ENCODE data around the gene LSM7. TPM values are rescaled to one million over a fixed set of nuclear protein-coding genes. Genes with fewer than 3 reads are reported as not detected.

The LSM7 gene
- total RNA-seq, 2 experiments from 2014 or later = 73.6 to 80.1 TPM

- Mint-ChIP-seq H3K4me3 (no peak overlapping the region), H3K4me1 (ENCODE audit: low read depth) (peaks cover 37% of the 10 kb centered on the region), H3K27ac (no peak overlapping the region), H3K27me3 (no peaks in the 10 kb centered on the region), H3K9me3 (no peaks in the 10 kb centered on the region), H3K36me3 (ENCODE audit: low read depth) (peaks cover 34% of the 10 kb centered on the region)
- Histone ChIP-seq H3K36me3 (ENCODE audit: insufficient read depth, low read length) (peaks cover 47% of the 10 kb centered on the region), H3K4me1 (ENCODE audit: insufficient read depth, low read length) (peaks cover 26% of the 10 kb centered on the region), H3K27ac (ENCODE audit: low read depth in 1 of 2, low read length in 2 of 2) (no peak overlapping the region), H3K9me3 (ENCODE audit: control insufficient read depth in 1 of 2, insufficient read depth in 1 of 2, low read length in 2 of 2) (no peaks in the 10 kb centered on the region), H3K27me3 (ENCODE audit: control insufficient read depth in 1 of 2, insufficient read depth in 2 of 2, low read length in 2 of 2) (no peaks in the 10 kb centered on the region), H3K4me3 (ENCODE audit: low read length) (no peak overlapping the region)
- CTCF ChIA-PET = no interaction called here
- POLR2A ChIA-PET = no interaction called here
- intact Hi-C loops (cut with DNase I, micrococcal nuclease) = no loop called here
- ATAC-seq (ENCODE audit: poor library complexity) = no peak
- TF ChIP-seq, protein P1, sequence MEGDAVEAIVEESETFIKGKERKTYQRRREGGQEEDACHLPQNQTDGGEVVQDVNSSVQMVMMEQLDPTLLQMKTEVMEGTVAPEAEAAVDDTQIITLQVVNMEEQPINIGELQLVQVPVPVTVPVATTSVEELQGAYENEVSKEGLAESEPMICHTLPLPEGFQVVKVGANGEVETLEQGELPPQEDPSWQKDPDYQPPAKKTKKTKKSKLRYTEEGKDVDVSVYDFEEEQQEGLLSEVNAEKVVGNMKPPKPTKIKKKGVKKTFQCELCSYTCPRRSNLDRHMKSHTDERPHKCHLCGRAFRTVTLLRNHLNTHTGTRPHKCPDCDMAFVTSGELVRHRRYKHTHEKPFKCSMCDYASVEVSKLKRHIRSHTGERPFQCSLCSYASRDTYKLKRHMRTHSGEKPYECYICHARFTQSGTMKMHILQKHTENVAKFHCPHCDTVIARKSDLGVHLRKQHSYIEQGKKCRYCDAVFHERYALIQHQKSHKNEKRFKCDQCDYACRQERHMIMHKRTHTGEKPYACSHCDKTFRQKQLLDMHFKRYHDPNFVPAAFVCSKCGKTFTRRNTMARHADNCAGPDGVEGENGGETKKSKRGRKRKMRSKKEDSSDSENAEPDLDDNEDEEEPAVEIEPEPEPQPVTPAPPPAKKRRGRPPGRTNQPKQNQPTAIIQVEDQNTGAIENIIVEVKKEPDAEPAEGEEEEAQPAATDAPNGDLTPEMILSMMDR (IDR thresholded peaks at IDR 0.05) = no peak
- DNase-seq = no peak
These were observed 4.7 kb downstream of the LSM7 start for GRCh38 chr19:2323707-2324106.

DNA sequence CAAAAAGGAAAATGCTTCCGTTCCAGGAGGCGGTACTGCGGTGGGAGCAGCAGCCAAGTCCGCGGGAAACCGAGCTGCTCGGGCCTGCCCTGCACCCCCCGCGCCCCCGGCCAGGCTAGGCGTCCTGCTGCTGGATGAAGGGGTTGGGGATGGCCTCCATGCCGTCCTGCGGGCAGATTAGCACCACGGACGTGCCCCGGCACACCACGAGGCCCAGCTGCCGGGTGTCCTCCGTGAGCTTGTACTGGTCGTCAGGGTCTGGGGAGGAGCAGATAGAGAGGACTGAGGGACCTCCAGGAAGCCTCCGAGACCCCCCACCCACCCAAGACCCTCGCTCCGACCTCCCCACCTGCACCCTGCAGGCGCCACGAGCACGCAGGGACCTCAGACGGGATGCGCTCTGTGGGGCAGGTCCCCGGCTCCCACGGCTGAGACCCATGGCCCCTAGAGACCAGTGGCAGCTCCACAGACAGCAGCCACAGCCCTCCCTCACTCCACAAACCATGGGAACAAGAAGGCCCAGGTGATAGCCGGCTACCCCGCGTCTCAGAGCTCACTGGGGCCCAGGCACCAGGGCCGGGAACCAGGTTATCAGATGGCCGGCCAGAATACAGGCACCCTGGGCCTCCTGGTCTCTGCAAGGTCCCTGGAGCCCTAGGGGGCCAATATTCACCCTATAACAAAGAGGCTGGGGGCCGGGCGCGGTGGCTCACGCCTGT is 6.7 kb downstream of the LSM7 start:
- ChIA-PET CTCF (no interaction called here), POLR2A (no interaction called here)
- no peak overlapping the region for H3K27ac ChIP-seq (ENCODE audit: low read depth in 1 of 2, low read length in 2 of 2)
- no peaks in the 10 kb centered on the region for H3K27me3 Mint-ChIP-seq
- H3K4me3 ChIP-seq (ENCODE audit: low read length) = no peak overlapping the region
- H3K36me3 Mint-ChIP-seq (ENCODE audit: low read depth) = peaks cover 20% of the 10 kb centered on the region
- H3K27ac Mint-ChIP-seq = no peak overlapping the region
- H3K9me3 Mint-ChIP-seq = no peaks in the 10 kb centered on the region
- no peak for DNase-seq
- H3K9me3 ChIP-seq (ENCODE audit: control insufficient read depth in 1 of 2, insufficient read depth in 1 of 2, low read length in 2 of 2) = no peaks in the 10 kb centered on the region
- peaks cover 44% of the 10 kb centered on the region for H3K36me3 ChIP-seq (ENCODE audit: insufficient read depth, low read length)
- H3K27me3 ChIP-seq (ENCODE audit: control insufficient read depth in 1 of 2, insufficient read depth in 2 of 2, low read length in 2 of 2) = no peaks in the 10 kb centered on the region
- H3K4me1 Mint-ChIP-seq (ENCODE audit: low read depth) = peaks cover 20% of the 10 kb centered on the region
- H3K4me1 ChIP-seq (ENCODE audit: insufficient read depth, low read length) = peaks cover 13% of the 10 kb centered on the region
- ATAC-seq (ENCODE audit: poor library complexity) = no peak
- intact Hi-C loops (cut with DNase I, micrococcal nuclease) = no loop called here
- H3K4me3 Mint-ChIP-seq = no peak overlapping the region
- TF ChIP-seq, protein P1 (IDR thresholded peaks at IDR 0.05) = no peak

DNA sequence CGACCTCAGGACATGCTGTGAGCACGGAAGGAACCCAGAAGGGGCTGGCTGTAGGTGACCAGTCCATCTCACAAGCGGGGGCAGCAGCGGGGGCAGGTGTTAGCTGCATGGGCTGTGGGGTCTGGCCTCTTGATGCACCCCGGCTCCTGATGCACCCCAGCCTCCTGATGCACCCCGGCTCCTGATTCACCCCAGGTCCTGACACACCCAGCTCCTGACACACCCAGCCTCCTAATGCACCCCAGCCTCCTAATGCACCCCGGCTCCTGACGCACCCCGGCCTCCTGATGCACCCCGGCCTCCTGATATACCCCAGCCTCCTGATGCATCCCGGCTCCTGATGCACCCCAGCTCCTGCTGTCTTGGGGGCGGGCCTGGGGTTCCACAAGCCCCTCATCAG is 7.4 kb downstream of the LSM7 start:
- intact Hi-C loops (cut with DNase I, micrococcal nuclease) = no loop called here
- ChIA-PET CTCF (no interaction called here), POLR2A (no interaction called here)
- Mint-ChIP-seq H3K27ac (no peak overlapping the region), H3K9me3 (no peaks in the 10 kb centered on the region), H3K36me3 (ENCODE audit: low read depth) (peaks cover 14% of the 10 kb centered on the region), H3K27me3 (no peaks in the 10 kb centered on the region), H3K4me1 (ENCODE audit: low read depth) (peaks cover 13% of the 10 kb centered on the region), H3K4me3 (no peak overlapping the region)
- peaks cover 41% of the 10 kb centered on the region for H3K36me3 ChIP-seq (ENCODE audit: insufficient read depth, low read length)
- H3K4me3 ChIP-seq (ENCODE audit: low read length) = no peak overlapping the region
- H3K9me3 ChIP-seq (ENCODE audit: control insufficient read depth in 1 of 2, insufficient read depth in 1 of 2, low read length in 2 of 2) = peaks cover 0 to 4% of the 10 kb centered on the region in 2 experiments
- DNase-seq (no peak), ATAC-seq (ENCODE audit: poor library complexity) (no peak)
- H3K27ac ChIP-seq (ENCODE audit: low read depth in 1 of 2, low read length in 2 of 2) = no peak overlapping the region
- TF ChIP-seq, protein P1 (IDR thresholded peaks at IDR 0.05) = no peak
- no peaks in the 10 kb centered on the region for H3K27me3 ChIP-seq (ENCODE audit: control insufficient read depth in 1 of 2, insufficient read depth in 2 of 2, low read length in 2 of 2)
- peaks cover 10% of the 10 kb centered on the region for H3K4me1 ChIP-seq (ENCODE audit: insufficient read depth, low read length)

Measured in CD4-positive, alpha-beta T cell (primary cell).